NCI-H526 treated with DMSO at 0.1 percent for 48 hours (cell line): Measurements from ENCODE around the gene IFT81.
"Not testable (repeated sequence)": the region's sequence is repeated elsewhere in the genome, so short reads cannot be mapped to it uniquely, and the experiment has no call there.

ENCODE experiments used
- DNase-seq: peaks from one replicate; lab custom pipeline; 2025; lab: John Stamatoyannopoulos, UW

Gene IFT81, protein sequence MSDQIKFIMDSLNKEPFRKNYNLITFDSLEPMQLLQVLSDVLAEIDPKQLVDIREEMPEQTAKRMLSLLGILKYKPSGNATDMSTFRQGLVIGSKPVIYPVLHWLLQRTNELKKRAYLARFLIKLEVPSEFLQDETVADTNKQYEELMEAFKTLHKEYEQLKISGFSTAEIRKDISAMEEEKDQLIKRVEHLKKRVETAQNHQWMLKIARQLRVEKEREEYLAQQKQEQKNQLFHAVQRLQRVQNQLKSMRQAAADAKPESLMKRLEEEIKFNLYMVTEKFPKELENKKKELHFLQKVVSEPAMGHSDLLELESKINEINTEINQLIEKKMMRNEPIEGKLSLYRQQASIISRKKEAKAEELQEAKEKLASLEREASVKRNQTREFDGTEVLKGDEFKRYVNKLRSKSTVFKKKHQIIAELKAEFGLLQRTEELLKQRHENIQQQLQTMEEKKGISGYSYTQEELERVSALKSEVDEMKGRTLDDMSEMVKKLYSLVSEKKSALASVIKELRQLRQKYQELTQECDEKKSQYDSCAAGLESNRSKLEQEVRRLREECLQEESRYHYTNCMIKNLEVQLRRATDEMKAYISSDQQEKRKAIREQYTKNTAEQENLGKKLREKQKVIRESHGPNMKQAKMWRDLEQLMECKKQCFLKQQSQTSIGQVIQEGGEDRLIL

GRCh38 chr12:110124269-110124995 lies at the start of gene IFT81:
Gene IFT81, plus strand, starts transcription at chr12:110124357. Its CDS starts 3,024 bp downstream, at chr12:110127381.
- DNase-seq: peak; percentile 64

GRCh38 chr12:110075880-110076279 lies 48.3 kb upstream of the IFT81 start:
- no peak for DNase-seq

- DNase-seq: no peak
Measured at GRCh38 chr12:110077800-110078199, 46.4 kb upstream of the IFT81 start.

DNA sequence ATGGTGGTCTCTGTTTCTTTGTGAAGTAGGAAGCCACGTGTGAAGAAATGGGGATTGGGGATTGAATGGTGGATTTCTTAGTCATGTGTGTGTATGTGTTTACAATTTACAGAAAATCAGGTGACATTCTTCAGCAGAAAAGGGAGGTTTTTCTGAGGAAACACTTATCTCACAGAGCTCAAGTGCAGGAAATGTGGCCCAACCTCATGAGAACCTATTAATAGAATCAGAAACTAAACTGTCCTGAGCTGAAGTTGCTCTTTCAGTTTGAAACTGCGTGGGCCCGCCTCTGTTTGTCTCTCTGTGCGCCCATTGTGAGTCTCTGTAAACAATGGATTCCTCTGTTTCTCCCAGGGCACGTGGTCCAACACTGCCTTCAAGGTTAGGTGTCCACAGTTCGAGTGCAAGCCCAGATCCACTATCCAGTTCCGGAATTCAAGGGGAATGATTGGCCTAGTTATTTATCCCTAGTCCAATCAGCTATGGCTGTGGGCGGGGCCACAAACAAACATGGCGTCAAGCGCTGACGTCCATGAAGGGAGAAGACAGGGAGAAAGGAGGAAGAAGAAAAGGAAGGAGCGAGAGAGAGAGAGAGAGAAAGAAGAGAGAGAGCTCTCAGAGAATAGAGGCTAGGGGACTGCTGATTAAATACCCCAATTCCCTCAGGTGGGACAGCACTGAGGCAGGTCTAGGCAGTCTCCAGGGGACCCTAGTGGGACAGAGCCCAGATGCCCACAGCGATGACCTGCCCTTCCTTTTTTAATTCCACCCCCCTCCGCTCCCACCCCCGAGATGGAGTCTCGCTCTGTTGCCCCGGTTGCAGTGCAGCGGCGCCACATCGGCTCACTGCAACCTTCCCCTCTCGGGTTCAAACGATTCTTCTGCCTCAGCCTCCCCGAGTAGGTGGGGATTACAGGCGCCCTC lies 44.4 kb upstream of the IFT81 start:
- no peak for DNase-seq

DNA sequence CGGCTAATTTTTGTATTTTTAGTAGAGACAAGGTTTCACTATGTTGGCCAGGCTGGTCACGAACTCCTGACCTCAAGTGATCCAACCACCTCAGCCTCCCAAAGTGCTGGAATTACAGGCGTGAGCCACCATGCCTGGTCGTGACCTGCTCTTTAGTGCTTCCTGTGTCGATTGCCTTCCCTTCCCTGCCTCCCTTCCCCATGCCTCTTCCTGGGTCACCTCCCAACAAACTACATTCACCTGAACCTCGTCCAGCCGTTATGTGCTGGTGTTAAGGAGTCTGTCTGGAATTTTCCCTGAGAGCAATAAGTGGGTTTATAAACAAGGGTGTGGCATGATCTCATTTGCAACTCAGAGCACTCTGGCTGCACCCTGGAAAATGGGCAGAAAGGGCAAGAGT lies 43.7 kb upstream of the IFT81 start:
- DNase-seq: no peak

DNA sequence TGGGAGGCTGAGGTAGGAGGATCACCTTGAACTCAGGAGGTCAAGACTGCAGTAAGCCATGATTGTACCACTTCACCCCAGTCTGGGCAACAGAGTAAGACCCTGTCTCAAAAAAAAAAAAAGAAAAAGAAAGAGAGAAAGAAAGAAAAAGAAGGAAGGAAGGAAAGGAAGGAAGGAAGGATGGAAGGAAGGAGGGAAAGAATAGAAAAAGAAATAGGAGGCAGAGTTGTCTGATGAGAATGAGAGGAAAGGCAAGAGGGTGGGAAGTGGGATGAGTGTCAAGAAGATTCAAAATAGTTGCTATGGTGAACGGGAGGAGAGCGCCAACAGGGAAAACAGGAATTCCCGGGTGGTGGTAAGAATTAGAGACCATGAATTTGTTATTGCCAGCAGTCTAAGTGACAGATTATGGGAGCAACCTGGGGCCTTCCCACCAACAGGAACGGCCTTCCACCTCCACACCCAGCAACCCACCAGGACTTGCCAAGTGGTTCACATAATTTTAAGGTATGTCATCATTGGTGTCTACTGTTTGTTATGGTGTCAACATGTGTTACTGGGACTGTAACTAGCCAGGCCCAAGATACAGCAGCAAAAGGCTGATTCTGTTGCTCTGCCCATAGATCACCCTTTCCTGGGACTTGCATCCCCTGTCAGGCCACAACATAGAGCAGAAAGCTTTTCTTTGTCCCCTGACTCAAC lies 39.7 kb upstream of the IFT81 start:
- no peak for DNase-seq

GRCh38 chr12:110088216-110088615 lies 35.9 kb upstream of the IFT81 start:
- not testable (repeated sequence) for DNase-seq

DNA sequence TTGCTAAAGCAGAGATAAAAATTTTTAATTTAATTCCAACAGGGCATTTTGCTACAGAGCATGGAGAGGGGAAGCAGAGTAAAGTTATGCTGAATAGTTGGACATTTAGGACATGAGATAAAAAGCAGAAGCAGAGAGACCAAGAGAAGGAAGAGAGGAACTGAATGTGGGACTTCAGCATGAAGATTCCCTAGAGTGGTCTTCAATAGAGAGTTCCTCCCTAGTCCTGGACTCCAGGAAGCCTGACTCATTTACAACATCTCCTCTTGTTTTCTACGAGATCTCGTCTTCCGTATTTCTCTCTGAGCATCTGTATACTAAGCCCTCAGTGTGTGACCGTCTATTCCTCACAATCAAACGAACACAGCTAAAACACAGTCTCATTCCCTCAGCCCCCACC lies 35.2 kb upstream of the IFT81 start:
- DNase-seq: no peak

DNA sequence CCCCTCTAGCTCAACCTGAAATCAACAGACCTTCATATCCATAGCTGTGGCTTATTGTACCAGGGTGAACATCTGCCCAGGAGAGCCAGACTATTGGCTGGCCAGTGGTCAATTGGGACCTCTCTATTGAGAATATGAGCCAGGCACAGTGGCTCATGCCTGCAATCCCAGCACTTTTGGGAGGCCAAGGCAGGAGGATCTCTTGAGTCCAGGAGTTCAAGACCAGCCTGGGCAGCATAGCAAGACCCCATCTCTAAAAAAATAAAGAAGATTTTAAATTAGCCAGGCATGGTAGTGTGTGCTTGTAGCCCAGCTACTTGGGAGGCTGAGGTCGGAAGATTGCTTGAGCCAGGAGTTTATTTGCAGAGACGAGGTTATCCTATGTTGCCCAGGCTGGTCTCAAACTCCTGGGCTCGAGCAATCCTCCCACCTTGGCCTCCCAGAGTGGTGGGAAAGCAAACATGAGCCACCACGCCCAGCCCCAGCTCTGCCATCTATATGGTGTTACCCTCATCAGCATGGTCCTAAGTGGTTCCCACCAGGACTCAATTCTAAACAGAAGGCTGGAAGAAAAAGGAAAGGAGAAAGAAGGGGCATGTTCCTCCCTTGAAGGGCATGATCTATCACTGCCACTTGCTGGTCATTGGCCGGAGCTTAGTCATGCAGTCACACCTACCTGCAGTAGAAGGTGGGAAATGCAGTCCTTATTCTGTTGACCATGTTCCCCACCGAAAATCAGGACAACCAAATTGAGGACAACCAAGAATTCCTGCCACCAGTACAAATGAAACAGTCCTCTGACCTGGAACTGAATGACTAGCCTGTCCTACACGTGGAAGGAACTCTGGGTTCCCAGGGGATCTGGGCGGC lies 33.7 kb upstream of the IFT81 start:
- DNase-seq: no peak

- DNase-seq: no peak
Measured at GRCh38 chr12:110091136-110091711, 32.9 kb upstream of the IFT81 start.

DNA sequence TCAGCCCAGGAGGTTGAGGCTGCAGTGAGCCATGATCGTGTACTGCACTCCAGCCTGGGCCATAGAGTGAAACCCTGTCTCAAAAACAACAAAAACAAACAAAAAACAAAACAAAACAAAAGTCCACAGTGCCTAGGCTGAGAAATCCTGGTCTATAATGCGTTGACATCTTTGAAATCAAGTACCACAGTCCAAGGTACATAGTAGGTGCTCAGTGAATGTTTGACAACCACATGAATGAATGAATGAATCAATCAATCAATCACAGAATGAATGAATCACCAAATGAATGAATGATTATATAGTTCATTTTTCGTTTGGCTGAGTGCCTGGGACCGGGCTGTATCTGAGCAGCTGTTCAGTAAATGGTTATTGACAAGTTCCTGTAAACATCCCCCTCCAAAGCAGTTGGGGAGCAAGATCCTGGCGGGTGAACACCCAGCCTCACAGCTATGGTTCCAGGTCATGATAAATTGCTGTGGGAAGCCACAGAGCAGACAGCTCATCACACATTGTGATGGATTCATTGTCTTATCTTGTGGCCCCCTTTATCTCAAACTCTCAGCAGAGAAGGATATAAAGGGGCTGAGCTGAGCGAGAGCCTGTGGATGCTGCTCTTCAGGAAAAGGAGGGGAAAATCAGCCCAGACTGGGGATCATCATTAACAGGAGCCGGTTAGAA lies 30.4 kb upstream of the IFT81 start:
- no peak for DNase-seq

- DNase-seq: peak; percentile 40
Measured at GRCh38 chr12:110100315-110100970, 23.7 kb upstream of the IFT81 start.

- peak; percentile 42 for DNase-seq
Measured at GRCh38 chr12:110102255-110102654, 21.9 kb upstream of the IFT81 start.

GRCh38 chr12:110104188-110105094 lies 19.7 kb upstream of the IFT81 start:
- DNase-seq: no peak

GRCh38 chr12:110105159-110105558 lies 19.0 kb upstream of the IFT81 start:
- DNase-seq: no peak

DNA sequence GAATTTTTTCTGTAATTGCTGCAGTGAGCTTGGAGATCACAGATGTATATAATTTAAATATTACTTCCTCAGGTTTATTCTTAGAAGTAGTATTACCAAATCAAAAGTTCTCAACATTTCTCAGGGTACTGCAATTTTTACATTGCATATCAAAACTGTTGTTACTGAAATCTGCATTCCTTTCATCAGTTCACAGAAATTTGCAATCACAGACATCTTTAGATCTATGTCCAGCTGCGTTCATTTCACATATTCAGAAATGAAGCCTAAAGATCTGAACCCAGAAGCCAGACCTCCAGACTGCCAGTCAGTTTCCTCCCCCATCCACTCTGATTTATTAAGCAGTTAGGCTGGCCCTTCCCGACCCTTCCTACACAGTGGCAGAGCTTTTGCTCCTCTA lies 18.2 kb upstream of the IFT81 start:
- DNase-seq: no peak
